Measurements from ENCODE around the gene GFER. TPM values are rescaled to one million over a fixed set of nuclear protein-coding genes. Genes with fewer than 3 reads are reported as not detected.

GFER gene
- total and polyA plus RNA-seq, 7 experiments from 2014 or later, result 14.0 to 30.8 (median 19.6) TPM

DNA sequence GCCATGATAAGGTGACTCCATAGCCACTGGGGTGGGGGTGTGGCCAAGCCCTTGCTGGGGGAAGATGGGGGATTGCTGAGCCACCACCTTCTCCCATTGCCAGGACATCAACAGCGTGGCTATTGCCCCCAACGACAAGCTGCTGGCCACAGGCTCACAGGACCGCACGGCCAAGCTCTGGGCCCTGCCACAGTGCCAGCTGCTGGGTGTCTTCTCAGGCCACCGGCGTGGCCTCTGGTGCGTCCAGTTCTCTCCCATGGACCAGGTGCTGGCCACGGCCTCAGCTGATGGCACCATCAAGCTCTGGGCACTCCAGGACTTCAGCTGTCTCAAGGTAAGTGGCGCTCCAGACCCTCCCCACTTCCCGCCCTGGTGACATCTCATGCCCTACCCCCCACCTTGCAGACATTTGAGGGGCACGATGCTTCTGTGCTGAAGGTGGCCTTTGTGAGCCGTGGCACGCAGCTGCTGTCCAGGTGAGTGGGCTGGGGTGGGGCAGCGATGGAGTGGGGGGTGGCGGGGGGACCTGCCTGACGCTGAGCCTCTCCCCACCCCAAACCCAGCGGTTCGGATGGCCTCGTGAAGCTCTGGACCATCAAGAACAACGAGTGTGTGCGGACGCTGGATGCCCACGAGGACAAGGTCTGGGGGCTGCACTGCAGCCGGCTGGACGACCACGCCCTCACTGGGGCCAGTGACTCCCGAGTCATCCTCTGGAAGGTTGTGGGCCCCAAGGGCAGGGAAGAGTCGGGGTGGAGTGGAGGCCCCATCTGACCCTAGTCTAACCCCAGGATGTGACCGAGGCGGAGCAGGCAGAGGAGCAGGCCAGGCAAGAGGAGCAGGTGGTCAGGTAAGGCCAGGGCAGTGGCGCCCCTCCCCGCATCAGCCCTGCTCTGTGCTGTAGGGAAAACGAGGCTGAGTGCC lies 6.8 kb upstream of the GFER start:
- Mint-ChIP-seq H3K27ac (no peak overlapping the region), H3K36me3 (peaks cover 0 to 22% (median 7%) of the 10 kb centered on the region in 5 donors), H3K9me3 (no peaks in the 10 kb centered on the region), H3K4me1 (peaks cover 4 to 13% (median 6%) of the 10 kb centered on the region in 7 donors), H3K27me3 (peaks cover 0 to 21% (median 5%) of the 10 kb centered on the region in 5 donors), H3K4me3 (peak overlapping the region in 1 of 10 donors; percentile 52)
- intact Hi-C loops (cut with micrococcal nuclease), result no loop called here
- CTCF ChIA-PET, result interaction anchor here (1.6 kb wide), 1 partner anchor 163 kb away, joined by 5 read pairs; no protein-coding TSS in a partner anchor
- no peak for ATAC-seq
- DNase-seq, result no peak
- Histone ChIP-seq H3K27ac (ENCODE audit: low read depth, low read length) (no peak overlapping the region), H3K4me1 (ENCODE audit: control insufficient read depth in 2 of 2, insufficient read depth in 2 of 2, low read length in 2 of 2) (peaks cover 7 to 9% of the 10 kb centered on the region in 2 donors), H3K27me3 (ENCODE audit: control insufficient read depth in 2 of 2, insufficient read depth in 2 of 2, low read length in 2 of 2) (peaks cover 0 to 3% of the 10 kb centered on the region in 2 donors), H3K4me3 (ENCODE audit: low read length) (no peak overlapping the region), H3K9me3 (ENCODE audit: control insufficient read depth in 2 of 3, low read length in 3 of 3) (no peaks in the 10 kb centered on the region), H3K36me3 (ENCODE audit: control insufficient read depth in 2 of 3, insufficient read depth in 3 of 3, low read length in 3 of 3) (peaks cover 0 to 52% (median 0%) of the 10 kb centered on the region in 3 experiments)
- POLR2A ChIA-PET, result interaction anchor here (0.9 to 11.4 kb wide), 2 partner anchors 13 to 14 kb away, joined by 3 to 61 read pairs; partner anchors contain the start of gene RPS2

DNA sequence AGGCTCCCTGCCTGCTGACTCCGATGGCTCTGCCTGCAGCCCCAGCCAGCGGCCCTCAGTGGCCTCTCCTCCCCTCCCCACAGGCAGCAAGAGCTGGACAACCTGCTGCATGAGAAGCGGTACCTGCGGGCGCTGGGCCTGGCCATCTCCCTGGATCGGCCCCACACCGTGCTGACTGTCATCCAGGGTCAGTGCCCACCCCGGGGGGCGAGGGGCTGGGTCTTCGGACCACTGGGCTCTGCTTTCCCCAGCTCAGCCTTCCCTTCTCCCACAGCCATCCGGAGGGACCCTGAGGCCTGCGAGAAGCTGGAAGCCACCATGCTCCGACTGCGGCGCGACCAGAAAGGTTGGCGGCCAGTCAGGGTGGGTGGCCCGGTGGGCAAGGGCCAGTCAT lies 6.1 kb upstream of the GFER start:
- no peak overlapping the region for H3K4me3 ChIP-seq (ENCODE audit: low read length)
- H3K27ac ChIP-seq (ENCODE audit: low read depth, low read length), result no peak overlapping the region
- peaks cover 0 to 50% (median 0%) of the 10 kb centered on the region in 3 experiments for H3K36me3 ChIP-seq (ENCODE audit: control insufficient read depth in 2 of 3, insufficient read depth in 3 of 3, low read length in 3 of 3)
- no peaks in the 10 kb centered on the region for H3K9me3 Mint-ChIP-seq
- H3K36me3 Mint-ChIP-seq, result peaks cover 0 to 22% (median 7%) of the 10 kb centered on the region in 5 donors
- no peak for DNase-seq
- ChIA-PET CTCF (interaction anchor here (1.6 kb wide), 1 partner anchor 163 kb away, joined by 5 read pairs; no protein-coding TSS in a partner anchor), POLR2A (interaction anchor here (2.1 to 11.4 kb wide), 2 partner anchors 14 to 177 kb away, joined by 8 to 61 read pairs; partner anchors contain the start of genes RPS2 and TRAF7)
- peaks cover 0 to 27% (median 6%) of the 10 kb centered on the region in 5 donors for H3K27me3 Mint-ChIP-seq
- H3K4me3 Mint-ChIP-seq, result peak overlapping the region in 1 of 10 donors; percentile 52
- intact Hi-C loops (cut with micrococcal nuclease), result no loop called here
- peaks cover 0 to 3% of the 10 kb centered on the region in 2 donors for H3K27me3 ChIP-seq (ENCODE audit: control insufficient read depth in 2 of 2, insufficient read depth in 2 of 2, low read length in 2 of 2)
- no peaks in the 10 kb centered on the region for H3K9me3 ChIP-seq (ENCODE audit: control insufficient read depth in 2 of 3, low read length in 3 of 3)
- peaks cover 1 to 3% of the 10 kb centered on the region in 2 donors for H3K4me1 ChIP-seq (ENCODE audit: control insufficient read depth in 2 of 2, insufficient read depth in 2 of 2, low read length in 2 of 2)
- ATAC-seq, result no peak
- no peak overlapping the region for H3K27ac Mint-ChIP-seq
- H3K4me1 Mint-ChIP-seq, result peaks cover 2 to 16% (median 5%) of the 10 kb centered on the region in 7 donors

DNA sequence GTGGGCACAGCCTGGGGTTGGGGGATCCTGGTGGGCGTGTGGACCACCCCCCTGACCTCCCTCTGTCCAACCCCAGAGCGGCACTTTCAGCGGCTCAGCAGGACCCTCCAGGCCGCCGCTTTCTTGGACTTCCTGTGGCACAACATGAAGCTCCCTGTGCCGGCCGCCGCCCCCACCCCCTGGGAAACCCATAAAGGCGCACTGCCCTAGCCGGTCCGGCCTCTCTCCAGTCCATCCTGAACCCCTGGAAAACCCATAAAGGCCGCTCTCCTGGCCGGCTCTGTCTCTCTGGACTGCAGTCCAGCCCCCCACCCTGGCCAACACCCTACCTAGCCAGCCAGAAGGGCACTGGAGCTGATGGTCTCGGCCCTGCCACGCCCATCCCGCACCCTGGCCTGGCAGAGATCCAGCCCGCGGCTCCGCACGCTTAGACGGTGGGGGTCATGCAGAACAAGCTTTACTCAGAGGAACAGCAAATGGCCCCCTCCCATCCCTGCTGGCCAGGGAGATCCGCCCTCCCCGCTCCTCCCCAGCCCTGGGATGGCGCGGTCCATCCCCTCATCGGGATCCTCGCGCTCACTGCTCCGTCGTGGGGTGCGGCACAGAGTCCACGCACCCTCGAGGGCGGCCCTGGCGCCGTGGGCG lies 5.4 kb upstream of the GFER start:
- Mint-ChIP-seq H3K9me3 (no peaks in the 10 kb centered on the region), H3K36me3 (peaks cover 0 to 22% (median 7%) of the 10 kb centered on the region in 5 donors), H3K4me3 (no peak overlapping the region), H3K4me1 (peaks cover 0 to 16% (median 8%) of the 10 kb centered on the region in 7 donors), H3K27ac (no peak overlapping the region), H3K27me3 (peaks cover 0 to 32% (median 8%) of the 10 kb centered on the region in 5 donors)
- intact Hi-C loops (cut with micrococcal nuclease), result no loop called here
- H3K9me3 ChIP-seq (ENCODE audit: control insufficient read depth in 2 of 3, low read length in 3 of 3), result no peaks in the 10 kb centered on the region
- H3K36me3 ChIP-seq (ENCODE audit: control insufficient read depth in 2 of 3, insufficient read depth in 3 of 3, low read length in 3 of 3), result peaks cover 0 to 50% (median 0%) of the 10 kb centered on the region in 3 experiments
- peaks cover 0 to 3% of the 10 kb centered on the region in 2 donors for H3K27me3 ChIP-seq (ENCODE audit: control insufficient read depth in 2 of 2, insufficient read depth in 2 of 2, low read length in 2 of 2)
- H3K27ac ChIP-seq (ENCODE audit: low read depth, low read length), result no peak overlapping the region
- ChIA-PET CTCF (interaction anchor here (1.6 kb wide), 1 partner anchor 162 kb away, joined by 5 read pairs; no protein-coding TSS in a partner anchor), POLR2A (interaction anchor here (0.6 to 11.4 kb wide), 3 partner anchors 15 to 572 kb away, joined by 3 to 61 read pairs (median 8); partner anchors contain the start of genes RPS2 and TRAF7)
- no peak for ATAC-seq
- H3K4me1 ChIP-seq (ENCODE audit: control insufficient read depth in 2 of 2, insufficient read depth in 2 of 2, low read length in 2 of 2), result peaks cover 0 to 6% of the 10 kb centered on the region in 2 donors
- no peak for DNase-seq
- no peak overlapping the region for H3K4me3 ChIP-seq (ENCODE audit: low read length)

DNA sequence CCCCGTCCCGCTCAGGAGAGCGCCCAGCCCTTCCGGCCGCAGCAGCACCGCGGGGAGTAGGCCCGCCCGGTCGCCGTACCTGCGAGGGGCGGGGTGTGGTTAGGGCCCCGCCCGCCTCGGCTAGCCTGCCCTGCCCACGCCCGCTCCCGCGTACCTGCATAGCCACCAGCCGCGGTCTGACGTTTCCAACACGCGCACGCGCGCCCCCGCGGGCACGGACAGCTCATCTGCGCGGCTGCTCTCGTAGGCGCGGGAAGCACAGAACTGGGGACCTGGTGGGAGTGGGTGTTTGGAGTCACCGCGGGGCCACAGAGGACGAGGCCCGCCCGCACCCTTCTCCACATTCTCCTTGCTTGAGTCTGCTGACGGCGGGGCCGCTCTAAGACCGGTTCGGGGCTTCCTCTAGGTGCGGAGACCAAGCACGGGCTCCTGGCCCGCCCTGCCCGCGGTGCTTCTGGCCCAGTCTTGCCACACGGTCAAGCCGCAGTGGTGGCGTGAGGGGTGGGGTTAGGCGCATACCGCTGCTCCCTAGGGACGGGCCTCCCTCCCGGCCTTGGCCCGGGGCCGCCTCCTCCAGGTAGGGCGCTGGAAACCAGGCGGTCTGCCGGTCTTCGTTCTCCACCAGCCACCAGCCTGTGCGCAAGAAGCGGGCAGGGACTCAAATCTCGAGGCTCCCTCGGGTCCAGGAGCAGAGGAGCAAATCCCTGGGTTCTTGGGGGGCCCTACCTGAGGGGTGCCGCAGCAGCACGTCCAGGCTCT lies 4.5 kb upstream of the GFER start:
- Histone ChIP-seq H3K9me3 (ENCODE audit: control insufficient read depth in 2 of 3, low read length in 3 of 3) (no peaks in the 10 kb centered on the region), H3K27ac (ENCODE audit: low read depth, low read length) (no peak overlapping the region), H3K4me3 (ENCODE audit: low read length) (no peak overlapping the region), H3K36me3 (ENCODE audit: control insufficient read depth in 2 of 3, insufficient read depth in 3 of 3, low read length in 3 of 3) (peaks cover 0 to 45% (median 0%) of the 10 kb centered on the region in 3 experiments), H3K27me3 (ENCODE audit: control insufficient read depth in 2 of 2, insufficient read depth in 2 of 2, low read length in 2 of 2) (peaks cover 0 to 3% of the 10 kb centered on the region in 2 donors), H3K4me1 (ENCODE audit: control insufficient read depth in 2 of 2, insufficient read depth in 2 of 2, low read length in 2 of 2) (peaks cover 0 to 6% of the 10 kb centered on the region in 2 donors)
- POLR2A ChIA-PET, result interaction anchor here (0.6 to 11.4 kb wide), 3 partner anchors 16 to 573 kb away, joined by 3 to 61 read pairs (median 8); partner anchors contain the start of genes RPS2 and TRAF7
- no peaks in the 10 kb centered on the region for H3K9me3 Mint-ChIP-seq
- H3K4me1 Mint-ChIP-seq, result peaks cover 0 to 16% (median 8%) of the 10 kb centered on the region in 7 donors
- no peak overlapping the region for H3K27ac Mint-ChIP-seq
- CTCF ChIA-PET, result no interaction called here
- H3K4me3 Mint-ChIP-seq, result peak overlapping the region in 1 of 10 donors; percentile 28
- DNase-seq (no peak), ATAC-seq (peak; percentile 12)
- intact Hi-C loops (cut with micrococcal nuclease), result no loop called here
- H3K36me3 Mint-ChIP-seq, result peaks cover 0 to 22% (median 7%) of the 10 kb centered on the region in 5 donors
- peaks cover 0 to 32% (median 8%) of the 10 kb centered on the region in 5 donors for H3K27me3 Mint-ChIP-seq

DNA sequence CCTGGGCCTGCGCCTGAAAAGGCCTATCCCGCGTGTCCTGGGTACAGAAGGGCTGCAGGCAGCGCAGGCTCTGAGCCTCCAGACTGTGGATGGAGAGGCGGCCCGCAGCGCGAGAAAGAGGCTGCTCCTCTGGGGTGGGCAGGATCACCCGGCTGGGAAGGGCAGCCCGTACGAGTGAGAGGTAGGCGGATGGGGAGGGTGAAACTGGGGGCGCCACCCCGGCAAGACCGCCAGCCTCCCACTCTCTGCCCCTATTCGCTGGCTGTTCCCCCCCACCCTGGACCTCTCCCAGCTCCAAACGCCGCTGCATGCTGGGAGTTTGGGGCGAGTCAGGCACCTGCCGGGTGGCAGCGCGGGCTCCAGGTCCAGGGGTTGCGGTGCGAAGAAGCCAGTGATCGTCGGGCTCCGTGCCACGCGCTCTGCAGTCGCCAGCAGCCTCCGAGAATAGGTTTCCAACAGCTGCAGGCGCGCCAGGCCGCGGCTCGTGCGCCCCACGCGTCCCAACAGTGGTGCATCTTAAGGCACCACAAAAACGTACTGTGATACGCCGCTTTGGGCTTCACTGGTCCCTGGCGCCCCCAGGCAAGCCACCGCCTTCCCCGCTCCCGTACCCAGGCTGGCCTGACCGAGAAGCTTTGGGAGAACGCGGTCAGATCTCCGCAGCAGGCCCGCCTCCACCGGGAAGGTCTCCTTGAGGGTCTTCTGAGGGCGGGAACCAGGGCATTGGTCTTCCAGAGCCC lies 3.8 kb upstream of the GFER start:
- peak overlapping the region in 1 of 10 donors; percentile 28 for H3K4me3 Mint-ChIP-seq
- peaks cover 0 to 19% (median 13%) of the 10 kb centered on the region in 7 donors for H3K4me1 Mint-ChIP-seq
- no peak overlapping the region for H3K27ac Mint-ChIP-seq
- CTCF ChIA-PET, result no interaction called here
- peaks cover 0 to 16% (median 7%) of the 10 kb centered on the region in 5 donors for H3K36me3 Mint-ChIP-seq
- H3K4me1 ChIP-seq (ENCODE audit: control insufficient read depth in 2 of 2, insufficient read depth in 2 of 2, low read length in 2 of 2), result peaks cover 0 to 13% of the 10 kb centered on the region in 2 donors
- no peak overlapping the region for H3K4me3 ChIP-seq (ENCODE audit: low read length)
- intact Hi-C loops (cut with micrococcal nuclease), result no loop called here
- DNase-seq (no peak), ATAC-seq (no peak)
- H3K27me3 Mint-ChIP-seq, result peaks cover 0 to 32% (median 8%) of the 10 kb centered on the region in 5 donors
- POLR2A ChIA-PET, result interaction anchor here (0.9 to 11.4 kb wide), 4 partner anchors 9 to 175 kb away, joined by 4 to 61 read pairs (median 16); partner anchors contain the start of genes RPS2 and TBL3
- H3K27me3 ChIP-seq (ENCODE audit: control insufficient read depth in 2 of 2, insufficient read depth in 2 of 2, low read length in 2 of 2), result peaks cover 0 to 3% of the 10 kb centered on the region in 2 donors
- H3K27ac ChIP-seq (ENCODE audit: low read depth, low read length), result no peak overlapping the region
- H3K36me3 ChIP-seq (ENCODE audit: control insufficient read depth in 2 of 3, insufficient read depth in 3 of 3, low read length in 3 of 3), result peaks cover 0 to 37% (median 0%) of the 10 kb centered on the region in 3 experiments
- H3K9me3 ChIP-seq (ENCODE audit: control insufficient read depth in 2 of 3, low read length in 3 of 3), result no peaks in the 10 kb centered on the region
- no peaks in the 10 kb centered on the region for H3K9me3 Mint-ChIP-seq
